ENCODE results near the gene JARID2. TPM values are rescaled to one million over a fixed set of nuclear protein-coding genes. Genes with fewer than 3 reads are reported as not detected.

The JARID2 gene
- total RNA-seq, 1 experiment from 2014 or later: 180 TPM

- TF ChIP-seq ZNF281 (CRISPR knock-in tag; IDR thresholded peaks at IDR 0.05) (no peak), NR2C2 (CRISPR knock-in tag; IDR thresholded peaks at IDR 0.05) (no peak), ELF4 (CRISPR knock-in tag; IDR thresholded peaks at IDR 0.05; ENCODE audit: low read depth) (no peak), SMAD4 (CRISPR knock-in tag; IDR thresholded peaks at IDR 0.05) (no peak), ATF1 (CRISPR knock-in tag; IDR thresholded peaks at IDR 0.05) (no peak)
- TF ChIP-seq, protein P1, sequence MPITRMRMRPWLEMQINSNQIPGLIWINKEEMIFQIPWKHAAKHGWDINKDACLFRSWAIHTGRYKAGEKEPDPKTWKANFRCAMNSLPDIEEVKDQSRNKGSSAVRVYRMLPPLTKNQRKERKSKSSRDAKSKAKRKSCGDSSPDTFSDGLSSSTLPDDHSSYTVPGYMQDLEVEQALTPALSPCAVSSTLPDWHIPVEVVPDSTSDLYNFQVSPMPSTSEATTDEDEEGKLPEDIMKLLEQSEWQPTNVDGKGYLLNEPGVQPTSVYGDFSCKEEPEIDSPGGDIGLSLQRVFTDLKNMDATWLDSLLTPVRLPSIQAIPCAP (CRISPR knock-in tag; IDR thresholded peaks at IDR 0.05): no peak
- TF ChIP-seq, protein P2, sequence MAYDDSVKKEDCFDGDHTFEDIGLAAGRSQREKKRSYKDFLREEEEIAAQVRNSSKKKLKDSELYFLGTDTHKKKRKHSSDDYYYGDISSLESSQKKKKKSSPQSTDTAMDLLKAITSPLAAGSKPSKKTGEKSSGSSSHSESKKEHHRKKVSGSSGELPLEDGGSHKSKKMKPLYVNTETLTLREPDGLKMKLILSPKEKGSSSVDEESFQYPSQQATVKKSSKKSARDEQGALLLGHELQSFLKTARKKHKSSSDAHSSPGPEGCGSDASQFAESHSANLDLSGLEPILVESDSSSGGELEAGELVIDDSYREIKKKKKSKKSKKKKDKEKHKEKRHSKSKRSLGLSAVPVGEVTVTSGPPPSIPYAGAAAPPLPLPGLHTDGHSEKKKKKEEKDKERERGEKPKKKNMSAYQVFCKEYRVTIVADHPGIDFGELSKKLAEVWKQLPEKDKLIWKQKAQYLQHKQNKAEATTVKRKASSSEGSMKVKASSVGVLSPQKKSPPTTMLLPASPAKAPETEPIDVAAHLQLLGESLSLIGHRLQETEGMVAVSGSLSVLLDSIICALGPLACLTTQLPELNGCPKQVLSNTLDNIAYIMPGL (CRISPR knock-in tag; IDR thresholded peaks at IDR 0.05): no peak
These were observed 81.4 kb downstream of the JARID2 start (continued) for GRCh38 chr6:15327271-15327670.

- ChIA-PET POLR2A (no interaction called here), CTCF (no interaction called here)
- peak; percentile 16 for ATAC-seq
- H3K36me3 Mint-ChIP-seq: peaks cover 3% of the 10 kb centered on the region; the same call in 1 of the 2 replicates
- peaks cover 91% of the 10 kb centered on the region for H3K4me1 Mint-ChIP-seq
- TF ChIP-seq FOXJ3 (CRISPR knock-in tag; IDR thresholded peaks at IDR 0.05; ENCODE audit: borderline replicate concordance) (no peak), IRF2 (CRISPR knock-in tag; IDR thresholded peaks at IDR 0.05; ENCODE audit: borderline replicate concordance, low read depth) (no peak), ELF4 (CRISPR knock-in tag; IDR thresholded peaks at IDR 0.05; ENCODE audit: low read depth) (no peak), SOX15 (CRISPR knock-in tag; IDR thresholded peaks at IDR 0.05) (no peak), PRRX2 (CRISPR knock-in tag; IDR thresholded peaks at IDR 0.05) (no peak), SMAD3 (CRISPR knock-in tag; IDR thresholded peaks at IDR 0.05; ENCODE audit: borderline replicate concordance) (no peak)
- TF ChIP-seq, protein P2 (CRISPR knock-in tag; IDR thresholded peaks at IDR 0.05): no peak
- TF ChIP-seq, protein P3, sequence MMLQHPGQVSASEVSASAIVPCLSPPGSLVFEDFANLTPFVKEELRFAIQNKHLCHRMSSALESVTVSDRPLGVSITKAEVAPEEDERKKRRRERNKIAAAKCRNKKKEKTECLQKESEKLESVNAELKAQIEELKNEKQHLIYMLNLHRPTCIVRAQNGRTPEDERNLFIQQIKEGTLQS (CRISPR knock-in tag; conservative IDR thresholded peaks at IDR 0.05): no peak
- DNase-seq (ENCODE audit: low spot score): no peak
- H3K9me3 Mint-ChIP-seq: no peaks in the 10 kb centered on the region
- peak overlapping the region; percentile 61 for H3K27ac Mint-ChIP-seq
- 0 out of 2 replicates have a peak overlapping the region, but pooled peaks have one; percentile 25 for H3K4me3 Mint-ChIP-seq
- H3K27me3 Mint-ChIP-seq (ENCODE audit: low read depth): no peaks in the 10 kb centered on the region
These were observed 83.4 kb downstream of the JARID2 start for GRCh38 chr6:15329197-15329671.

- TF ChIP-seq IRF2 (CRISPR knock-in tag; IDR thresholded peaks at IDR 0.05; ENCODE audit: borderline replicate concordance, low read depth) (no peak), PRRX2 (CRISPR knock-in tag; IDR thresholded peaks at IDR 0.05) (no peak), EMX1 (CRISPR knock-in tag; IDR thresholded peaks at IDR 0.05) (no peak)
- TF ChIP-seq, protein P2 (CRISPR knock-in tag; IDR thresholded peaks at IDR 0.05): no peak
- ChIA-PET CTCF (no interaction called here), POLR2A (no interaction called here)
- no peaks in the 10 kb centered on the region for H3K36me3 Mint-ChIP-seq
- DNase-seq (ENCODE audit: low spot score) (no peak), ATAC-seq (no peak)
- no peaks in the 10 kb centered on the region for H3K27me3 Mint-ChIP-seq (ENCODE audit: low read depth)
- H3K4me1 Mint-ChIP-seq: peaks cover 93% of the 10 kb centered on the region
- peak overlapping the region; percentile 89 for H3K27ac Mint-ChIP-seq
- no peaks in the 10 kb centered on the region for H3K9me3 Mint-ChIP-seq
- H3K4me3 Mint-ChIP-seq: peak overlapping the region; percentile 26; the same call in 1 of the 2 replicates
These were observed 84.5 kb downstream of the JARID2 start for GRCh38 chr6:15330174-15330944.

Measured in WTC11 (cell line).